ENCODE measurements around the gene SPRN.
"Not testable (repeated sequence)": the region's sequence is repeated elsewhere in the genome, so short reads cannot be mapped to it uniquely, and the experiment has no call there.

The SPRN gene, protein sequence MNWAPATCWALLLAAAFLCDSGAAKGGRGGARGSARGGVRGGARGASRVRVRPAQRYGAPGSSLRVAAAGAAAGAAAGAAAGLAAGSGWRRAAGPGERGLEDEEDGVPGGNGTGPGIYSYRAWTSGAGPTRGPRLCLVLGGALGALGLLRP

GRCh38 chr10:133424601-133425000 is at the start of gene SPRN:
Gene SPRN, minus strand, starts transcription at chr10:133424625. Its CDS starts 944 bp downstream, at chr10:133423681.
- not testable (repeated sequence) for ATAC-seq

- no peak for ATAC-seq
Observed at GRCh38 chr10:133474027-133474426, 49.6 kb upstream of the SPRN start.

DNA sequence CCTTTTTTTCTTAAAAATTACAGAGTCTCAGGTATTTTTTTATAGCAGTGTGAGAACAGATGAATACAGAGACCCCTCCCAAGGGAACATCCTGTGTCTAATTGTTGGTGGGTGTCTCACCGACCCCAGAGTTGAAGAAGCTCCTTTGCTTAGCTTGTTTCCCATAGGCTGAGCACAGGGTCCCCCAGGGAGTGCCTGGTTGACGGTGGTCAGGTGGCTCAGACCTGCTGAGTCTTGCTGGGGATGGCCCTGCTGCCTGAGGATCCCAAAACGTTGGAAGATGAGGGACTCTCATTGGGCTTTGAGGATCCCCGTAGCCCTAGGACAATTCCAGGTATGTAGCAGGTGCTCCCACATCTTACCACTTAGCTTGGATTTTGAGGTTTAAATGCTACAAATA is 48.8 kb upstream of the SPRN start:
- ATAC-seq: no peak

GRCh38 chr10:133471300-133472109 is 47.1 kb upstream of the SPRN start:
- no peak for ATAC-seq

DNA sequence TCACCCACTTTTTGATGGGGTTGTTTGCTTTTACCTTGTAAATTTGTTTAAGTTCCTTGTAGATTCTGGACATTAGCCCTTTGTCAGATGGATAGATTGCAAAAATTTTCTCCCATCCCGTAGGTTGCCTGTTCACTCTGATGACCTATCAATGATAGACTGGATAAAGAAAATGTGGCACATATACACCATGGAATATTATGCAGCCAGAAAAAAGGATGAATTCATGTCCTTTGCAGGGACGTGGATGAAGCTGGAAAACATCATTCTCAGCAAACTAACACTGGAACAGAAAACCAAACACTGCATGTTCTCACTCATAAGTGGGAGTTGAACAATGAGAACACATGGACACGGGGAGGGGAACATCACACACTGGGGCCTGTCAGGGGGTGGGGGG is 44.8 kb upstream of the SPRN start:
- not testable (repeated sequence) for ATAC-seq

- no peak for ATAC-seq
Observed at GRCh38 chr10:133467286-133467911, 43.0 kb upstream of the SPRN start.

DNA sequence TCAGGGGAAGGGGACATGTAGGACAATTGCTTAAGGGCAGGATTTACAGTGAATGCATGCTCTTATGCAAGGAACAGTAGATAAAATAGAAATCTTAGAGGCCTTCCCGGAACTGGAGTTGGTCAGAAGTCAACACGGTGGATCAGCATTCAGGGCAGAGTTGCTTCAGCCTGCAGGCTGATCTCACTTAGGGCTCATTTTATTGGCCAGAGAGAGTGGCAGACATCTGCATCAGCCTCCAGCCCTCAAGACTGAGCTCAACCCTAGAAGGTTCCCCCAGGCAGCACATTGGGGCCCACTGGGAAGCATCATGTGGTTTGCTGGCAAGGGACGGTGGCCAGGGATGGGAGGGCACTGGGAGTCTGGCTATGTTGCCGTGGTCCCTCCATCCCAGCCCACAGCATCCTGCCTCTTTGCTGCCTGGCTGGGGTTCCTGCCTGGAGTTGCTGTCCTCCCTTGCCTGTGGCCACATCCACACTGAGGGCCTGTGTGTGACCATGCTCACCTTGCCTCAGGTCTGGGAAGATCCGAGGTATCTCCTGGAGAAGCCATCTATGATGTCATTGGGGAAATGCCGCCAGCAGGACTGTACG is 42.4 kb upstream of the SPRN start:
- no peak for ATAC-seq

DNA sequence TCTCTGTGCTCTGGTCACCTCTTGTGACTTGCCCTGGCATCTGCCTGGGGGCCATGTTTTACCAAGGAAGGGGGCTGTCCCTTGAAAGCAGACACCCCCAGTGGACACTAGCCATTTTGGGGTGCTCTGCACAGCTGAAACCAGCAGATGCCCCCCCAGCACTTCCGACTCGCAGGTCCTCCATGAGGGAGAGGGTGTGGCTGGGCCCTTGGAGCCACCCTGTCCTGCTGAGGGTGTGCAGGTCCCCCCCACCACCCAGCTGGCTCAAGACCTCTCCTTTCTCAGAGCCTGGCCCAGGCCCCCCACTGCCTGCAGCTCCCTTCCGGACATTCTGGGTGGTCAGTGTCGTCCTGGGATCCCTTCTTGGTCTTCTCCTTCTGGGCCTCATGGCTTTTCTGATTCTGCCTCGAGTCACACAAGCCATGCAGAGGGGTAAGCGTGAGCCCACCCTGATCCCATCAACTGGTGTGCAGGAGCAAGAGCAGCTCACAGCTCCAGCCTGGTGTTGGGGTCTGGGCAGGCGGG is 41.6 kb upstream of the SPRN start:
- ATAC-seq: no peak

DNA sequence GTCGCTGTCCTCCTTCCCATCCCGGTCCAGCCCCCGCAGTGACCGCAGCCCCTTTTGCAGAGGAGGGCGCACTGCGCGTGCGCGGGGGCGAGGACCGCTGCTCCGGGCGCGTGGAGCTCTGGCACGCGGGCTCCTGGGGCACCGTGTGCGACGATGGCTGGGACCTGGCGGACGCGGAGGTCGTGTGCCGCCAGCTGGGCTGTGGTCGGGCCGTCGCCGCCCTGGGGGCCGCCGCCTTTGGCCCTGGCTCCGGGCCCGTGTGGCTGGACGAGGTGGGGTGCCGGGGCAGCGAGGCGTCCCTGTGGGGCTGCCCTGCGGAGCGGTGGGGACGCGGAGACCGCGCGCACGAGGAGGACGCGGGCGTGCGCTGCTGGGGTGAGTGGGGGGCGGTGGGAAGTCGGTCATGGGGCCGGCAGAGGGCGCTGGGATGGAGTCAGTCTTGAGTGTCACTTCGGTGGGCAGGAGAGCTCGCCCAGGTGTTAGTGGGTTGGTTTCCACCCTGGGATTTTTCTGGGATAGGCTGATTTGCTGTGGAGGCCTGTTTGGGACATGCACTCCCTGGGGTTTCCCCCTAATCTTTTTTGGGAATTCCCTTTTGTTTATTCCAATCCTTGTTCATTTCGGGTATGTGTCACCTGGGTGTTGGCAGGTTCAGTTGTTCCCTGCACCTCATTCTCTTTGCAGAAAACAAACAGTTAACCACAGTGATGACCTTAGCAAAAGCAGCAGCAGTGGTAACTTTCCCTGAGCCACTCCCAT is 40.9 kb upstream of the SPRN start:
- ATAC-seq: no peak

DNA sequence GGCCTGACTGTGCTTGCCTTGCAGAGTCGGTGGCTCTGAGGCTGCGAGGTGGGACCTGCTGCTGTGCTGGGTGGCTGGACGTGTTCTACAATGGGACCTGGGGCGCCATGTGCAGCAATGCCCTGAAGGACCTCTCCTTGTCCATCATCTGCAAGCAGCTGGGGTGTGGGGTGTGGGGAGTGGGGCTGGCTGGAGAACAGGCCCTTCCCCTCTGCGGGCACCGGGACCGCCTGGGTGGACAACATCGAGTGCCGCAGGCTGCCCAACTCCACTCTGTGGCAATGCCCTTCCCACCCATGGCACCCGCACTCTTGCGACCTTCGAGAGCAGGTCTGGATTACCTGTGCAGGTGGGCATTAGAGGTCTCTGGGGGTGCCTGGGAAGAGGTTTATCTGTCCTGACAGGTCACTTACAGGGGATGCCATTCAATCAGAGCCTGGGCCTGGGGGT is 40.2 kb upstream of the SPRN start:
- ATAC-seq: no peak

GRCh38 chr10:133462512-133463305 is 38.3 kb upstream of the SPRN start:
- no peak for ATAC-seq

- no peak for ATAC-seq
Observed at GRCh38 chr10:133461841-133462240, 37.4 kb upstream of the SPRN start.

DNA sequence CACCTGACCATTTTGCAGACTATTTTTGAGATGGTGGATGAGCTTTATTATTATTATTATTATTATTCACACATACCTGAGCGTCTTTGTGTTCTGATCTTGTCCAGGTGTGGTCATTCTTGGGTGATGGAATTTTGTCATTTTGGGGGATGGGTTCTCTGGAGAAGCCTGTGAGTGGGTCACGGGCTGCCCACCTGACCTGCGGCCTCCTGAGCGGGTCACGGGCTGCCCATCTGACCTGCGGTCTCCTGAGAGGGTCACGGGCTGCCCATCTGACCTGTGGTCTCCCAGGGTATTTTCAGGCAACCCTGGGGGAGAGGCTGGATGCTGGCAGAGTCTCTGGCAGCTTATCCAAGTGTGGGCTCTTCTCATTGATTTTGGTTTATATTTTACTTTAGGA is 36.6 kb upstream of the SPRN start:
- ATAC-seq: no peak

DNA sequence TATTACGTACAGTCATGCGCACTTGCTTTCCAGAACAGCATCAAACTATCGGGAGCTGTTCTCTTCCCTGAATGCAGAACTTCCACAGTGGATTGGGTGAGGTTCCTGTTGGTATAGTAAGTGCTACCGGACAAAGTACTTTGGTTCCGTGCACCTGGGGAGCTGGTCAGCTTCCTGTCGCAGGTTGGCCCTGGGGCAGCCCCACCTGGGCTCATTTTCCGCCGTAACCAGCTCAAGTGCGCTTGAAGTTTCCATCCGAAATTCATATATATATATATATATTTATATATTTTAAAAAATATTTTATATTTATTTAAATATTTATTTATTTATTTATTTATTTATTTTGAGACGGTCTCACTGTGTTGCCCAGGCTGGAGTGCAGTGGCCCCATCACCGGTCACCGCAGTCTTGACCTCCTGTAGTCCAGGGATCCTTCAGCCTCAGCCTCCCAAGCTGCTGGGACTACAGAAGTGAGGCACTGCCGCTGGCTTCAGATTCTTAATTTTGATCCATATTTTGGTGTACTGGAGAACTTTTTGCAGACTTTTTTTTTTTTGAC is 35.9 kb upstream of the SPRN start:
- ATAC-seq: no peak

DNA sequence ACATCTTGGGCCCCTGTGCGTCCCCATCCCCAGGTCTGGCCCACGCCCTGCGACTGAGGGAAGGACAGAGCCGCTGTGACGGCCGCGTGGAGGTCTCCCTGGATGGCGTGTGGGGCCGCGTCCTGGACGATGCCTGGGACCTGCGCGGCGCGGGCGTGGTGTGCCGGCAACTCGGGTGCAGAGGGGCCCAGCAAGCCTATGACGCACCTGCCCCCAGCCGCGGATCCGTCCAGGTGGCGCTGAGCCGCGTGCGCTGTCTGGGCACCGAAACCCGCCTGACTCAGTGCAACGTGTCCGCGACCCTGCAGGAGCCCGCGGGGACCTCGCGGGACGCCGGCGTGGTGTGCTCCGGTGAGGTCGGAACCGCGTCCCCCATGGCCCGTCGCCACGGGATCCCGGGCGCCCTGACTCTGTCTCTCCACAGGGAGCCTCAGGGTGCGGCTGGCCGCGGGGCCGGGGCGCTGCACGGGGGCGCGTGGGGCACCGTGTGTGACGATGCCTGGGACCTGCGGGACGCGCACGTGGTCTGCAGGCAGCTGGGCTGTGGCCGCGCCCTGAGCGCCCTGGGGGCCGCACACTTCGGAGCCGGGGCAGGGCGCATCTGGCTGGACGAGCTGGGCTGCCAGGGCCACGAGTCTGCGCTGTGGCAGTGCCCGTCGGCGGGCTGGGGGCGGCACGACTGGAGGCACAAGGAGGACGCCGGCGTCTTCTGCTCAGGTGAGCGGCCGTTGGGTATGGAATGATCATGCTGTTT is 35.2 kb upstream of the SPRN start:
- no peak for ATAC-seq

GRCh38 chr10:133458710-133459453 is 34.5 kb upstream of the SPRN start:
- ATAC-seq: no peak

DNA sequence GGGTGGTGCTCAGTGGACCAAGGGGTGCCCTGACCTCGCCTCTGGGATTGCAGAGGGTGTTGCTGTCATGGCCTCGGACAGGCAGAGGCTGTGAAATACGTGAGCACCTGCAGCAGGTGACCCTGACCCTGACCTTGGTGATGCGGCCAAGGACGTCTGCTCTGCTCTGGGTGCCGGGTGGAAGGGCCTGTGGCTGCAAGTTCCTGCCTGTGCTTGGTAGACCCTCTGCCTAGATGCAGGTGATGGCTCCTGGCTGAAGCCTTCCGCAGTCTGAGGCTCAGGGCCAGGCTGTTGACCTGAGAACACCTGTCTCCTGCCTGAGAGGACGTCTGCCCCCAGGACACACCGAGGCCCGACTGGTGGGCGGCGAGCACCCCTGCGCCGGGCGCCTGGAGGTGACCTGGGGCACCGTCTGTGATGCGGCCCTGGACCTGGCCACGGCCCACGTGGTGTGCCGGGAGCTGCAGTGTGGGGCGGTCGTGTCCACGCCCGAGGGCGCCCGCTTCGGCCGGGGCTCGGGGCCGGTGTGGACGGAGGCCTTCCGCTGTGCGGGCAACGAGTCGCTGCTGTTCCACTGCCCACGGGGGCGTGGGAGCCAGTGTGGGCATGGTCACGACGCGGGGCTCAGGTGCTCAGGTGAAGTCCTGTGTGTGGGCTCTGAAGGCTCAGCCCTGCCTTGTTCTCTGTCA is 33.7 kb upstream of the SPRN start:
- ATAC-seq: no peak

GRCh38 chr10:133457100-133457841 is 32.8 kb upstream of the SPRN start:
- no peak for ATAC-seq

Data from activated CD4-positive, CD25-positive, alpha-beta regulatory T cell treated with anti-CD3 and anti-CD28 coated beads, Interleukin-2, amount 50 U/mL, for 24 hours (primary cell).